Measurements from ENCODE around the gene MAPKAPK5. TPM values are rescaled to one million over a fixed set of nuclear protein-coding genes. Genes with fewer than 3 reads are reported as not detected.

MAPKAPK5 gene
- total RNA-seq, 2 donors from 2014 or later, result 48.5 to 80.6 TPM

GRCh38 chr12:111926631-111927030 lies 84.6 kb downstream of the MAPKAPK5 start:
- H3K9me3 ChIP-seq, result no peaks in the 10 kb centered on the region
- DNase-seq (ENCODE audit: low spot score), result no peak
- H3K36me3 ChIP-seq, result no peaks in the 10 kb centered on the region
- WGBS, result 97% methylated on average over 2 of the region's 2 CpGs
- no peaks in the 10 kb centered on the region for H3K27me3 ChIP-seq (replicated peaks; ENCODE audit: insufficient read depth)
- no peak overlapping the region for H3K4me3 ChIP-seq
- H3K27ac ChIP-seq, result no peak overlapping the region
- TF ChIP-seq POLR2A (IDR thresholded peaks at IDR 0.05) (no peak), POLR2AphosphoS5 (IDR thresholded peaks at IDR 0.05) (no peak), CTCF (IDR thresholded peaks at IDR 0.05) (no peak)
- no peaks in the 10 kb centered on the region for H3K4me1 ChIP-seq (replicated peaks)
- intact Hi-C loops (cut with DNase I), result no loop called here

GRCh38 chr12:111927346-111927745 lies 85.3 kb downstream of the MAPKAPK5 start:
- Histone ChIP-seq H3K27ac (no peak overlapping the region), H3K27me3 (replicated peaks; ENCODE audit: insufficient read depth) (no peaks in the 10 kb centered on the region), H3K9me3 (no peaks in the 10 kb centered on the region), H3K36me3 (no peaks in the 10 kb centered on the region), H3K4me1 (replicated peaks) (no peaks in the 10 kb centered on the region), H3K4me3 (no peak overlapping the region)
- 97% methylated on average over 5 of the region's 5 CpGs for WGBS
- no peak for DNase-seq (ENCODE audit: low spot score)
- TF ChIP-seq CTCF (IDR thresholded peaks at IDR 0.05), result no peak
- TF ChIP-seq POLR2AphosphoS5 (IDR thresholded peaks at IDR 0.05), result no peak
- no peak for TF ChIP-seq POLR2A (IDR thresholded peaks at IDR 0.05)
- intact Hi-C loops (cut with DNase I), result no loop called here

- no peak overlapping the region for H3K4me3 ChIP-seq
- H3K27me3 ChIP-seq (replicated peaks; ENCODE audit: insufficient read depth), result no peaks in the 10 kb centered on the region
- intact Hi-C loops (cut with DNase I), result no loop called here
- H3K27ac ChIP-seq, result no peak overlapping the region
- no peaks in the 10 kb centered on the region for H3K4me1 ChIP-seq (replicated peaks)
- WGBS, result 82% methylated on average over 5 of the region's 5 CpGs
- no peak for DNase-seq (ENCODE audit: low spot score)
- no peaks in the 10 kb centered on the region for H3K36me3 ChIP-seq
- TF ChIP-seq POLR2AphosphoS5 (IDR thresholded peaks at IDR 0.05), result no peak
- TF ChIP-seq POLR2A (IDR thresholded peaks at IDR 0.05), result no peak
- no peak for TF ChIP-seq CTCF (IDR thresholded peaks at IDR 0.05)
- no peaks in the 10 kb centered on the region for H3K9me3 ChIP-seq
Measured at GRCh38 chr12:111932241-111932640, 90.2 kb downstream of the MAPKAPK5 start.

DNA sequence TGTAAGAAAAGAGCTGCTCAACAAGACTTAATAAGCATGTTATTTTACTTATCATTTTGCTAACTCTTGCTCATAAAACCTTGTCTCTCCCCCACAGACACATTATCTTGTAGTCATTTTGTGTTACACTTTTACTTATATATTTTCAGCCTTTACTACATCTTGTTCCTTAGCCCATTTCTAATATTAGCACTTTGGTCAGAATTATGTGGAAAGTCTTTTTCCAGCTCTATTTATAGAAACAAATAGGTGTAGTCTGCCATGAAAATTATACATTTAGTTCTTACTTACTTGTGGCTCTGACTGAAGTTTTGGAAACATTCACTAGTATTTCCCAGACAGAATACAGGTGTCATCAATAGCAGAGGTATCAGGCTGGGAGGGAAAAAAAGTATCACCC lies 94.8 kb downstream of the MAPKAPK5 start:
- Histone ChIP-seq H3K27ac (no peak overlapping the region), H3K9me3 (no peaks in the 10 kb centered on the region), H3K36me3 (no peaks in the 10 kb centered on the region), H3K27me3 (replicated peaks; ENCODE audit: insufficient read depth) (no peaks in the 10 kb centered on the region), H3K4me3 (no peak overlapping the region), H3K4me1 (replicated peaks) (no peaks in the 10 kb centered on the region)
- no peak for DNase-seq (ENCODE audit: low spot score)
- intact Hi-C loops (cut with DNase I), result no loop called here
- TF ChIP-seq POLR2AphosphoS5 (IDR thresholded peaks at IDR 0.05) (no peak), POLR2A (IDR thresholded peaks at IDR 0.05) (no peak)

- intact Hi-C loops (cut with DNase I), result no loop called here
- H3K4me1 ChIP-seq (replicated peaks), result no peaks in the 10 kb centered on the region
- no peaks in the 10 kb centered on the region for H3K27me3 ChIP-seq (replicated peaks; ENCODE audit: insufficient read depth)
- no peaks in the 10 kb centered on the region for H3K36me3 ChIP-seq
- TF ChIP-seq POLR2A (IDR thresholded peaks at IDR 0.05), result no peak
- no peak for TF ChIP-seq POLR2AphosphoS5 (IDR thresholded peaks at IDR 0.05)
- TF ChIP-seq CTCF (IDR thresholded peaks at IDR 0.05), result no peak
- H3K4me3 ChIP-seq, result no peak overlapping the region
- 79% methylated on average over 1 of the region's 1 CpG for WGBS
- DNase-seq (ENCODE audit: low spot score), result no peak
- no peak overlapping the region for H3K27ac ChIP-seq
- H3K9me3 ChIP-seq, result no peaks in the 10 kb centered on the region
Measured at GRCh38 chr12:111937429-111937828, 95.4 kb downstream of the MAPKAPK5 start.
